ENCODE results near the gene CIDEB.

CIDEB gene

GRCh38 chr14:24256960-24257359 is 50.8 kb downstream of the CIDEB start:
- Histone ChIP-seq H2AFZ (ENCODE audit: low read depth) (no peak overlapping the region), H3K27ac (no peak overlapping the region), H3K4me3 (IDR thresholded peaks at IDR 0.05; ENCODE audit: insufficient read depth, low read depth, low read length) (no peak overlapping the region), H3K9ac (no peak overlapping the region), H3K4me2 (no peak overlapping the region), H4K20me1 (ENCODE audit: insufficient read depth) (no peaks in the 10 kb centered on the region), H3K4me1 (ENCODE audit: low read depth, poor library complexity, severe bottlenecking) (no peaks in the 10 kb centered on the region), H3K36me3 (ENCODE audit: insufficient read depth) (no peaks in the 10 kb centered on the region), H3K79me2 (ENCODE audit: insufficient read depth, low read depth) (no peaks in the 10 kb centered on the region), H3K27me3 (ENCODE audit: insufficient read depth, low read depth) (no peaks in the 10 kb centered on the region)
- TF ChIP-seq CTCF (conservative IDR thresholded peaks at IDR 0.05; ENCODE audit: low read depth, low read length): no peak

GRCh38 chr14:24255931-24256711 is 51.7 kb downstream of the CIDEB start:
- no peak overlapping the region for H3K9ac ChIP-seq
- H3K4me3 ChIP-seq (IDR thresholded peaks at IDR 0.05; ENCODE audit: insufficient read depth, low read depth, low read length): no peak overlapping the region
- TF ChIP-seq CTCF (conservative IDR thresholded peaks at IDR 0.05; ENCODE audit: low read depth, low read length): no peak
- no peaks in the 10 kb centered on the region for H3K79me2 ChIP-seq (ENCODE audit: insufficient read depth, low read depth)
- no peak overlapping the region for H2AFZ ChIP-seq (ENCODE audit: low read depth)
- H3K27ac ChIP-seq: no peak overlapping the region
- H3K4me1 ChIP-seq (ENCODE audit: low read depth, poor library complexity, severe bottlenecking): no peaks in the 10 kb centered on the region
- H3K4me2 ChIP-seq: no peak overlapping the region
- no peaks in the 10 kb centered on the region for H3K36me3 ChIP-seq (ENCODE audit: insufficient read depth)
- H3K27me3 ChIP-seq (ENCODE audit: insufficient read depth, low read depth): no peaks in the 10 kb centered on the region
- H4K20me1 ChIP-seq (ENCODE audit: insufficient read depth): no peaks in the 10 kb centered on the region

- TF ChIP-seq CTCF (conservative IDR thresholded peaks at IDR 0.05; ENCODE audit: low read depth, low read length): no peak
- Histone ChIP-seq H3K36me3 (ENCODE audit: insufficient read depth) (no peaks in the 10 kb centered on the region), H3K9ac (no peak overlapping the region), H3K4me2 (no peak overlapping the region), H3K4me1 (ENCODE audit: low read depth, poor library complexity, severe bottlenecking) (no peaks in the 10 kb centered on the region), H2AFZ (ENCODE audit: low read depth) (no peak overlapping the region), H3K79me2 (ENCODE audit: insufficient read depth, low read depth) (no peaks in the 10 kb centered on the region), H3K27ac (no peak overlapping the region), H4K20me1 (ENCODE audit: insufficient read depth) (no peaks in the 10 kb centered on the region), H3K4me3 (IDR thresholded peaks at IDR 0.05; ENCODE audit: insufficient read depth, low read depth, low read length) (no peak overlapping the region), H3K27me3 (ENCODE audit: insufficient read depth, low read depth) (no peaks in the 10 kb centered on the region)
These were observed 52.3 kb downstream of the CIDEB start for GRCh38 chr14:24255438-24255837.
